IPS DF 19.7 (cell line): Measurements from ENCODE around the gene KNL1.
"Not testable (repeated sequence)": the region's sequence is repeated elsewhere in the genome, so short reads cannot be mapped to it uniquely, and the experiment has no call there.

Source experiments
- DNase-seq: peaks from one replicate; pipeline ENCODE4 v3.0.0-alpha.2; 2013; ENCODE audit warnings: low read depth, low spot score

The KNL1 gene

DNA sequence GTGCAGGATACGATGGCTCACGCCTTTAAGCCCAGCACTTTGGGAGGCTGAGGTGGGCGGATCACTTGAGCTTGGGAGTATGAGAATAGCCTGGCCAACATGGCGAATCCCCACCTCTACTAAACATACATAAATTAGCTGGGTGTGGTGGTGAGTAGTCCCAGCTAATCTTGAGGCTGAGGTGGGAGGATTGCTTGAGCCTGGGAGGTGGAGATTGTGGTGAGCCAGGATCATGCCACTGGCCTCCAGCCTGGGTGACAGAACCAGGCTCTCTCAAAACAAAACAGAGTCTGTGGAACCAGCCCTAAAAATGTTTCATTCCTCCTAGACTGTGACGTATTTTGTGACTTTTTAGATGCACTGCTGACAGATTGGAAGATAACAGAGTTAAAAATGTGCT is 66.6 kb downstream of the KNL1 start:
- DNase-seq = no peak

DNA sequence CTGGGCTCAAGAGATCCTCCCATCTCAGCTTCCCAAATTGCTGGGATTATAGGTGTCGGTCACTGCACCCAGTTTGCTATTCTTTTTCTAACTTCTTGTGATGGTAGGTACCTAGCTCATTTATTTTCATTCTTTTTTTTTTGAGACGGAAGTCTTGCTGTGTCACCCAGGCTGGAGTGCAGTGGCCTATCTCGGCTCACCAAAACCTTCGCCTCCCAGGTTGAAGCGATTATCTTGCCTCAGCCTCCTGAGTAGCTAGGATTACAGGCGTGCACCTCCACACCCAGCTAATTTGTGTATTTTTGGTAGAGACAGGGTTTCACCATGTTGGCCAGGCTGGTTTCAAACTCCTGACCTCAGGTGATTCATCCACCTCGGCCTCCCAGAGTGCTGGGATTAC is 70.9 kb downstream of the KNL1 start:
- no peak for DNase-seq

DNA sequence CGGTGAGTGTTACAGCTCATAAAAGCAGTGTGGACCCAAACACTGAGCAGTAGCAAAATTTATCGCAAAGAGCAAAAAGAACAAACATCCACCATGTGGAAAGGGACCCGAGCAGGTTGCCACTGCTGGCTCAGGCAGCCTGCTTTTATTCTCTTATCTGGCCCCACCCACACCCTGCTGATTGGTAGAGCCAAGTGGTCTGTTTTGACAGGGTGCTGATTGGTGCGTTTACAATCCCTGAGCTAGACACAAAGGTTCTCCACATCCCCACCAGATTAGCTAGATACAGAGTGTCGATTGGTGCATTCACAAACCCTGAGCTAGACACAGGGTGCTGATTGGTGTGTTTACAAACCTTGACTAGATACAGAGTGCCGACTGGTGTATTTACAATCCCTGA is 82.2 kb downstream of the KNL1 start:
- DNase-seq = not testable (repeated sequence)

DNA sequence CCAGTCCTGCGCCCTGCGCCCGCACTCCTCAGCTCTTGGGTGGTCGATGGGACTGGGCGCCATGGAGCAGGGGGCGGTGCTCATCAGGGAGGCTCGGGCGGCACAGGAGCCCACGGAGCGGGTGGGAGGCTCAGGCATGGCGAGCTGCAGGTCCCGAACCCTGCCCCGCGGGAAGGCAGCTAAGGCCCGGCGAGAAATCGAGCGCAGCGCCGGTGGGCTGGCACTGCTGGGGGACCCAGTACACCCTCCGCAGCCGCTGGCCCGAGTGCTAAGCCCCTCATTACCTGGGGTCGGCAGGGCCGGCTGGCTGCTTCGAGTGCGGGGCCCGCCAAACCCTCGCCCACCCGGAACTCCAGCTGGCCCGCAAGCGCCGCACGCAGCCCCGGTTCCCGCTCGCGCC is 82.9 kb downstream of the KNL1 start:
- DNase-seq = not testable (repeated sequence)

DNA sequence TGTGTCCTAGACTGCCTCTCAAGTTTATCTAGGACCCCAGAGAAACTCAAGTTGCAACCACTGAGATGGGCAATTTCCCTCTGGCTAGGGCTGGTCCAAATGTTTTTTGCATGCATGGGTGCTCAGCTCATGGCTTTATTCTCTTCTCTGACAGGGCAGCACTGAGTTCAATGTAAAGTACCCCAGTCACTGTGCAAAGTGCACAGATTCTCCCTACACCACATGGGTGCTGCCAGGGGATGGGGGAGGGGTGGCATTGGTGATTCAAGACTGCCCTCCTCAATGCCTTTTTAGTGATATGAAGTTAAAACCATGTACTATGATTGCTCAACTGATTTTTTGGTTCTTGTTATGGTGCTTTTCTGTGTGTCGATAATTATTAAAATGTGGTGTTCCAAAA is 86.1 kb downstream of the KNL1 start:
- no peak for DNase-seq

DNA sequence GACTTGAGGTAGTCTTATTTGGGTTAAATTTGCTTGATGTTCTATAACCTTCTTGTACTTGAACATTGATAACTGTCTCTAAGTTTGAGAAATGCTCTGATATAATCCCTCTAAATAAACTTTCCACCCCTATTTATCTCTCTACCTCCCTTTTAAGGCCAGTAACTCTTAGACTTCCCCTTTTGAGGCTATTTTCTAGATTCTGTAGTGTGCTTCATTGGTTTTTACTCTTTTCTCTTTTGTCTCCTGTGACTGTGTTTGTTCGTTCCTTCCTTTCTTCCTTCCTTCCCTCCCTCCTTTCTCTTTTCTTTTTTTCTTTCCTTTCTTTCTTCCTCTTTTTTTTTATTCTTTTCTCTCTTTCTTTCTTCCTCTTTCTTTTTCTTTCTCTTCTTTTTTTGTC is 86.9 kb downstream of the KNL1 start:
- not testable (repeated sequence) for DNase-seq

DNA sequence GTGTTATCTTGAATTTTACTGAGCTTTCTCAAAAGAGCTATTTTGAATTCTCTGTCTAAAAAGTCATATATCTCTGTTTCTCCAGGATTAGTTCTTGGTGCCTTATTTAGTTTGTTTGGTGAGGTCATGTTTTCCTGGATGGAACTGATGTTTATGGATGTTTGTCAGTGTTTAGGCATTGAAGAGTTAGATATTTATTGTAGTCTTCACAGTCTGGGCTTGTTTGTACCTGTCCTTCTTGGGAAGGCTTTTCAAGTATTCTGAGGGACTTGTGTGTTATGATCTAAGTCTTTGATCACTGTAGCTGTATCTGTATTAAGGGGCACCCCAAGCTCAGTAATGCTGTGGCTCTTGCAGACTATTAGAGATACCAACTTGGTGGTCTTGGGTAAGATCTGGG is 90.3 kb downstream of the KNL1 start:
- no peak for DNase-seq

DNA sequence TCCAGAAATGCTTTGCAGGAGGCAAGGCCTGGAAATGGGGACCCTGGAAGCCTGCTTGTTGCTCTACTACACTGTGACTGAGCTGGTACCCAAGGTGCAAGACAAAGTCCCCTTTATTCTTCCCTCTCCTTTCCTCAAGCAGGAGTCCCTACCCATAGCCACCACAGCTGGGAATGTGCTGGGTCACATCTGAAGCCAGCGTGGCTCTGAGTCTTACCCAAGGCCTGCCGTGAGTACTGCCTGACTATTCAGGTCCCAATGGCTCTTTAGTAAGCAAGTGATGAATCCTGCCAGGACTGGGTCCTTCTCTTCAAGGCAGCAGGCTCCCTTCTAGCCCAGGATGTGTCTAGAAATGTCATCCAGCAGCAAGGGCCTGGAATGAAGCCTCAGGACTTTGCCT is 91.3 kb downstream of the KNL1 start:
- DNase-seq = no peak

DNA sequence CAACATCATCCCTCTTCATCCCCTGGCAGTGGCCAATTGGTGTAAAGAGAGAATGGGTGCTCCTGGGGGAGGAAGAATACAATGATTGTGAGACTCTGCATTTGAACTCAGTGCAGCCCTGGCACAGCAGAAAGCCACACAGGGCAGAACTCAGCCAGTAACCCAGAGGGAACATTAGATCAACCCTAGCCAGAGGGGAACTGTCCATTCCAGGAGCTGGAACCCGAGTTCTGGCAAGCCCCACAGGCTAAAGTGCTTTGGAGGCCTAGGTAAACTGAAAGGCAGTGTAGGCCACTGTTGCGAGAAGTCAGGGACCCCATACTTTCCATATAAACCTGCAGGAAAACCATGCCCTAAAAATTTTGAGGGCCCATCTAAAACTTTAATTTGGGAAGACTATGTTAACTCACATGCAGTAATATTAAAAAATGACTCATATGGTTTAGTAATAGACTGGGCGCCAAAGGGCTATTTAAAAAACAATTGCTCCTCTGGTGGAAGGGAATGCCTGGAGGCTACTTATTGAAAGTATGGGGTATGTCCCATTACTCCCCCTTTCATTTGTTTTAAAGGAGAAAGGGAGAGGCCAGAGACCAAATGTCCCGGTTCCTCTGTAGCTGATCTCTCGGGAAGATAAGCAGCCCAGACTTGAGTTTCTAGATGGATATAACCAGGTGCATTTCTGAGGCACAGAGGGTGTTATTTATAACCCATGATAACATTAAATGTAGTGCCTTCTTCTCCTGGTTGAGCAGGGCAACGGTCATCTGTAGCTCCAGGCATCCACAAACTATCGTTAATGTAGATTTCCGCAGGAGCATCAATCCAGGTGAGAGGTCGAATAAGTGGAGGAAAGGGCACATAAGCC is 95.1 kb downstream of the KNL1 start:
- no peak for DNase-seq

DNA sequence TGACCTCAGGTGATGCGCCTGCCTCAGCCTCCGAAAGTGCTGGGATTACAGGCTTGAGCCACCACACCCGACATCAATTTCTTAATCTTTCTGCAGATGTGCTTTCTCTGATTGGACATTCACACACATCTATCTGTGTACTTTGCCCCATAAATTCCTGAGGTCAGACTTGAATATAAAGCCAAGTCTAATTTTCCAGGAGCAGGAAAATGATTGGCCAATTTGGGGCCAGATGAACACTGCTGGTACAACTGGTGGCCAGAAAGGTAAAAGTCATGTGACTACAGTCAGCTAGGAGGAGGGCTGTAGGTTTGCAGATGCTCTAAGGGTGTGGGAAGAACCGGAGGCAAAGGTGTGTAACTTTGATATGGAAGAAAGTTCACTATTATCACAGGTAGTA is 97.7 kb downstream of the KNL1 start:
- DNase-seq = no peak

DNA sequence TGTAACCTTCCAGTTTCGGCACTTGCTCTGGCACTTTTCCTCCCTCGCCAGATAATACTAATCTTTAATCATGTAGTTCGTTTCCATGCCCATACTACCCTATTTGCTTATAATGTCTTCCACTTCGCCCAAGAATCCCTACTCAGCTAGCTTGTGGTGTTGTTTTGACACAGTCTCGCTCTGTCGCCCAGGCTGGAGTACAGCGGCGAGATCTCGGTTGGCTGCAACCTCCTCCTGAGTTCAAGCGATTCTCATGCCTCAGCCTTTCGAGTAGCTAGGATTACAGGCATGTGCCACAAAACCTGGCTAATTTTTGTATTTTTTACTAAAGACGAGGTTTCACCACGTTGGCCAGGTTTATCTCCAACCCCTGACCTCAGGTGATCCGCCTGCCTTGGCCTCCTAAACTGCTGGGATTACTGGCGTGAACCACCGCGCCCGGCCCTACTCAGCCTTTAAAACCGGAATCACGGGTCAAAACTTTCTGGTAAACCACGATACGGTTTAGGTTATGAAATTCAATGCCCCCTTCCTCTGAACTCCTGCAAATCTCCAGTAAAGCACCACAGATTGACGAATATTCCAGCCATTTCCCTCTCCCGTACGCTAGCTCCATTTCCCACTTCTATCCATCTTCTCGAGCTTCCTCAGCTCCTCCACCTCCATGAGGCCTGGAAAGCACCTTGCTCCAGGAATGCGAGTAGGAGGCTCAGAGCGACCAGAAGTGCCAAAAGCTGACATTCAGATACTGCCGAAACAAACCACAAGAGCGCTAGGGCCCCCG is 100.0 kb downstream of the KNL1 start:
- no peak for DNase-seq

DNA sequence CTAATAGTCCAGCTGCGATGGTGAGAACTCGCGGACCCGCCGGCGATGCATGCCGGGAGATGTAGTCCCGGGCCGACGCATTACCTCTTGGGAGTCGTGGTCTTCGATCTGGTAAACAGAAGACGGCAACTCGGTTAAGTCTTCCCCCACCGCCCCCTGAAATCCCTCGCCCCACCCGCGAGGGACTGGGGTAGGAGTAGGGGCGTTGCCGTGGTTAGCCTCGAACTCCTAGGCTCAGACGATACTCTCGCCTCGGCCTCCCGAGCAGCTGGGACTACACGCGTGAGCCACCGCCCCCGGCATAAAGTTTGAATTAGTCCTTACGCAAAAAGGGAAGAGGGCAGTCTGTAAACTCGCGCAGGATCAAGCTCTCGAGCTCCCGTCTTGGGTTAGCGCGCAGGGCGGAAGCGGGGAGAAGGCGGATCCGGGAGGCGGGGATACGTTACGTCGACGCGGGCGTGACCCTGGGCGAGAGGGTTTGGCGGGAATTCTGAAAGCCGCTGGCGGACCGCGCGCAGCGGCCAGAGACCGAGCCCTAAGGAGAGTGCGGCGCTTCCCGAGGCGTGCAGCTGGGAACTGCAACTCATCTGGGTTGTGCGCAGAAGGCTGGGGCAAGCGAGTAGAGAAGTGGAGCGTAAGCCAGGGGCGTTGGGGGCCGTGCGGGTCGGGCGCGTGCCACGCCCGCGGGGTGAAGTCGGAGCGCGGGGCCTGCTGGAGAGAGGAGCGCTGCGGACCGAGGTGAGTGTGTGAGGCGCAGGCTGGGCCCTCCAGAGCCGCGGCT is 100.8 kb downstream of the KNL1 start, which contains the start of gene RAD51:
RAD51 (plus strand) TSS at position 487 of the 781 bp plus-strand sequence. CDS start 3,585 bp downstream, outside the sequence.
- DNase-seq = peak; percentile 70

DNA sequence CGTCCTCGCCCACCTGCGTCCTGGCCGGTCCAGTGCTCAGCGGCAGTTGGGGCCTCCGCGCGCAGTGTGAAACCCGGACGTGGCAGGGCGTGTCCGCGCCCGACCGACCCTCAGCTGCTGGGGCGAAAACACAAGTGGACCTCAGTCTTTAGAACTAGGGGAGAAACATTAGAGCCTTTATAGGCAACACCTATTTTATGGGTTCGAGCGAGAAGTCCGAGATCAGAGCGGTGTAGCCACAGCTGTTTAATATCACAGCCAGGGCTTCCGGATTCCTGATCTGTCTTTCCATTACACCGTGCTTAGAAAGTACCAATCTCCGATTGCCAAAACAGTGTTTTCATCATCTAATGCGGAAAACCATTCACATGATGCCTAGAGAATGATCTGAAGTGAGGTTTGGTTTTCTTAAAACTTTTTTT is 101.4 kb downstream of the KNL1 start:
- DNase-seq = no peak

DNA sequence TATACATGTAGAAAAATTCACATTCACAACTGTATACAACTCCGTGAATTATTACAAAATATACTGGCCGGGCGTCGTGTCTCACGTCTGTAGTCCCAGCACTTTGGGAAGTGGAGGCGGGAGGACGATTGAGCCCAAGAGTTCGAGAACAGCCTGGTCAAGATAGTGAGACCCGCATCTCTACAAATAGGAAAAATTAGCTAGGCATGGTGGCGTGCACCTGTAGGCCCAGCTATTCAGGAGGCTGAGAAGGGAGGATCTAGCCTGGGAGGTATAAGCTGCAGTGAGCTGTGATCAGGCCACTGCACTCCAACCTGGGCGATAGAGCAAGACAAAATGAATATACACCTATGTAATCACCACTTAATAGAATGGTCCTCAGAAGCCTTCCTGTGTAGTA is 102.2 kb downstream of the KNL1 start:
- DNase-seq = no peak

DNA sequence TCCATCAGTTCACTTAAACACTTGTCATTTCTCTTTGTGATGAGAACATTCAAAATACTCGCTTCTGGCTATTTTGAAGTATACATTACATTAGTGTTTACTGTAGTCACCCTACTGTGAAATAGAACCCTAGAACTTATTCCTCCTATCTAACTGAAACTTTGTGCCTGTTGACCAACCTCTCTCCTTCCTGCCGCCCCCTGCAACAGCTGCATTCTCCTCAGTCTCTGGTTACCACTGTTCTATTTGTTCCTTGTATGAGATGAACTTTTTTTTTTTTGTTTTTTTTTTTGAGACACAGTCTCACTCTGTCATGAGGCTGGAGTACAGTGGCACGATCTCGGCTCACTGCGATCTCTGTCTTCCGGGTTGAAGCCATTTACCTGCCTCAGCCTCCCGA is 103.9 kb downstream of the KNL1 start:
- DNase-seq = no peak

DNA sequence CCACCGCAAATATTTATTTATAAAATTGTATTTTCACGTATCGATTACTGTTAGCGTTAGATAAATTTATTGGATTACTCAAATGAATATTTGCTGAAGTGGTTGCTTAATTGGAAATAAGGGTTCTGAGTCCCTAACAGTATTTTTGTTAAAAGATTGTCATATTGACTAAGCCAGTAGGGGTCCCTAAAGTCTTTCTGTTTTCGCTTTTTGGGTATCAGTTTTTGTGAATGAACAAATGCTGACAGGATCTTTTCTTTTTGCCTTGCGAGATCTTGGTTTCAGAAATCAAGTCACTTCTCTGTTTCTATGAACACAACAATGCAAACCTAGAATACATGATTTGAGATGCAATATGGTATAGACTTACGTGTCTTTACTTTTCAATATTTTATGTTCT is 108.0 kb downstream of the KNL1 start:
- no peak for DNase-seq

DNA sequence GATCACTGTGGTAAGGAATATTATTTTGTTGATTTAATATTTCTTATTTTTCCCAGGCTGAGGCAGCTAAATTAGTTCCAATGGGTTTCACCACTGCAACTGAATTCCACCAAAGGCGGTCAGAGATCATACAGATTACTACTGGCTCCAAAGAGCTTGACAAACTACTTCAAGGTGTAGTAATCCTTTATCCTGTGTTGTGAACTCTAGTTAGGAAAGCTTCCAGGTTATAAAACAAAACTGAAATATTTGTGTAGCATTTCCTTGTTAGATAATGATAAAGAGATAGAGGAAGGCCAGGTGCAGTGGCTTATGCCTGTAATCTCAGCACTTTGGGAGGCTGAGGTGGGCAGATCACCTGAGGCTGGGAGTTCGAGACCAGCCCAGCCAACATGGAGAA is 112.1 kb downstream of the KNL1 start:
- no peak for DNase-seq
